Fibroblast of villous mesenchyme (primary cell): Measurements from ENCODE around the gene TAF4B. TPM values are rescaled to one million over a fixed set of nuclear protein-coding genes. Genes with fewer than 3 reads are reported as not detected.

Experiments used
- DNase-seq: peaks from one replicate; pipeline ENCODE4 v3.0.0-alpha.2; 2010; ENCODE audit warnings: low read depth
- H3K4me3 ChIP-seq: 2 replicates; pipeline ENCODE4 v1.5.1; 2011; ENCODE audit warnings: low read depth, mild to moderate bottlenecking, low read length
- CTCF ChIP-seq: IDR thresholded peaks from 2 replicates; pipeline ENCODE4 v1.5.1; 2012; ENCODE audit warnings: low read depth, mild to moderate bottlenecking, low read length; ENCODE audit not compliant: insufficient read depth
- total RNA-seq: library from RNA; depleted of rRNA; stranded (reverse); fragments of >200 nt; gene quantifications from 2 replicates; pipeline ENCODE4 v1.2.3, GENCODE V29; 2012

TAF4B gene
- total RNA-seq, 1 donor: 0.86 TPM

- DNase-seq: no peak
- TF ChIP-seq CTCF: no peak
- no peak overlapping the region for H3K4me3 ChIP-seq
These were observed 10.8 kb upstream of the TAF4B start for GRCh38 chr18:26215247-26215970.

GRCh38 chr18:26225022-26225693 is 1.1 kb upstream of the TAF4B start:
- DNase-seq: no peak
- no peak for TF ChIP-seq CTCF
- no peak overlapping the region for H3K4me3 ChIP-seq

GRCh38 chr18:26225915-26226228 is 373 bp upstream of the TAF4B start:
- TF ChIP-seq CTCF: no peak
- H3K4me3 ChIP-seq: peak overlapping the region; percentile 75
- no peak for DNase-seq

GRCh38 chr18:26227051-26227670 is 916 bp downstream of the TAF4B start:
- DNase-seq: peak; percentile 14
- H3K4me3 ChIP-seq: peak overlapping the region; percentile 75

GRCh38 chr18:26228562-26229260 is 2.5 kb downstream of the TAF4B start:
- H3K4me3 ChIP-seq: no peak overlapping the region
- TF ChIP-seq CTCF: no peak
- no peak for DNase-seq

More at GRCh38 chr18:26227051-26227670, 916 bp downstream of the TAF4B start:
- TF ChIP-seq CTCF: no peak

- DNase-seq: no peak
- no peak for TF ChIP-seq CTCF
- H3K4me3 ChIP-seq: no peak overlapping the region
These were observed 4.3 kb downstream of the TAF4B start for GRCh38 chr18:26230497-26230896.
